ENCODE data around the gene ACE. TPM values are rescaled to one million over a fixed set of nuclear protein-coding genes. Genes with fewer than 3 reads are reported as not detected.

ACE gene
- total RNA-seq, 4 donors from 2014 or later = 42.9 to 1,678 (median 1,106) TPM

- no peak overlapping the region for H3K4me3 ChIP-seq
- peaks cover 0 to 54% (median 0%) of the 10 kb centered on the region in 3 donors for H3K36me3 ChIP-seq
- no peaks in the 10 kb centered on the region for H3K27me3 ChIP-seq
- H3K4me1 ChIP-seq = peaks cover 0 to 17% (median 9%) of the 10 kb centered on the region in 4 donors
- no peaks in the 10 kb centered on the region for H3K9me3 ChIP-seq
- DNase-seq = no peak
- TF ChIP-seq CTCF (IDR thresholded peaks at IDR 0.05) (no peak), POLR2A (IDR thresholded peaks at IDR 0.05) (no peak)
- H3K27ac ChIP-seq = no peak overlapping the region
These were observed 4.1 kb downstream of the ACE start for GRCh38 chr17:63480826-63481487.

GRCh38 chr17:63481488-63481870 is 4.6 kb downstream of the ACE start:
- H3K36me3 ChIP-seq = peaks cover 0 to 58% (median 0%) of the 10 kb centered on the region in 3 donors
- DNase-seq = no peak

GRCh38 chr17:63482509-63482908 is 5.6 kb downstream of the ACE start:
- Histone ChIP-seq H3K36me3 (peaks cover 0 to 66% (median 0%) of the 10 kb centered on the region in 3 donors), H3K27me3 (no peaks in the 10 kb centered on the region), H3K4me1 (peaks cover 0 to 9% (median 2%) of the 10 kb centered on the region in 4 donors), H3K27ac (no peak overlapping the region), H3K9me3 (no peaks in the 10 kb centered on the region), H3K4me3 (no peak overlapping the region)
- no peak for DNase-seq
- TF ChIP-seq CTCF (IDR thresholded peaks at IDR 0.05) (no peak), POLR2A (IDR thresholded peaks at IDR 0.05) (no peak)

More at GRCh38 chr17:63481488-63481870, 4.6 kb downstream of the ACE start:
- Histone ChIP-seq H3K4me3 (no peak overlapping the region), H3K27ac (no peak overlapping the region), H3K9me3 (no peaks in the 10 kb centered on the region), H3K27me3 (no peaks in the 10 kb centered on the region), H3K4me1 (peaks cover 0 to 14% (median 6%) of the 10 kb centered on the region in 4 donors)
- TF ChIP-seq POLR2A (IDR thresholded peaks at IDR 0.05) (no peak), CTCF (IDR thresholded peaks at IDR 0.05) (no peak)

- Histone ChIP-seq H3K36me3 (peaks cover 0 to 69% (median 0%) of the 10 kb centered on the region in 3 donors), H3K4me1 (peaks cover 0 to 9% (median 1%) of the 10 kb centered on the region in 4 donors), H3K9me3 (no peaks in the 10 kb centered on the region), H3K27me3 (no peaks in the 10 kb centered on the region), H3K27ac (no peak overlapping the region), H3K4me3 (no peak overlapping the region)
- no peak for TF ChIP-seq CTCF (IDR thresholded peaks at IDR 0.05)
- no peak for TF ChIP-seq POLR2A (IDR thresholded peaks at IDR 0.05)
- DNase-seq = no peak
These were observed 6.2 kb downstream of the ACE start for GRCh38 chr17:63483038-63483437.

GRCh38 chr17:63483655-63484575 is 7.1 kb downstream of the ACE start:
- TF ChIP-seq POLR2A (IDR thresholded peaks at IDR 0.05) = no peak
- no peak for TF ChIP-seq CTCF (IDR thresholded peaks at IDR 0.05)
- no peak for DNase-seq
- no peaks in the 10 kb centered on the region for H3K9me3 ChIP-seq
- no peaks in the 10 kb centered on the region for H3K27me3 ChIP-seq
- H3K4me3 ChIP-seq = no peak overlapping the region
- H3K36me3 ChIP-seq = peaks cover 0 to 74% (median 0%) of the 10 kb centered on the region in 3 donors
- H3K27ac ChIP-seq = no peak overlapping the region
- peaks cover 0 to 9% (median 1%) of the 10 kb centered on the region in 4 donors for H3K4me1 ChIP-seq
